Measurements from ENCODE around the gene IPCEF1. TPM values are rescaled to one million over a fixed set of nuclear protein-coding genes. Genes with fewer than 3 reads are reported as not detected.

IPCEF1 gene
- total and polyA plus RNA-seq, 2 experiments from 2014 or later, result 0.80 TPM; not detected in 1

GRCh38 chr6:154165478-154165877 is 191.1 kb downstream of the IPCEF1 start:
- H3K27ac ChIP-seq, result no peak overlapping the region
- H3K9me3 ChIP-seq (ENCODE audit: low read depth), result no peaks in the 10 kb centered on the region
- H2AFZ ChIP-seq, result no peak overlapping the region
- no peak overlapping the region for H3K4me3 ChIP-seq
- no peak for TF ChIP-seq EZH2 (IDR thresholded peaks at IDR 0.05; ENCODE audit: borderline replicate concordance)
- TF ChIP-seq, protein P1, sequence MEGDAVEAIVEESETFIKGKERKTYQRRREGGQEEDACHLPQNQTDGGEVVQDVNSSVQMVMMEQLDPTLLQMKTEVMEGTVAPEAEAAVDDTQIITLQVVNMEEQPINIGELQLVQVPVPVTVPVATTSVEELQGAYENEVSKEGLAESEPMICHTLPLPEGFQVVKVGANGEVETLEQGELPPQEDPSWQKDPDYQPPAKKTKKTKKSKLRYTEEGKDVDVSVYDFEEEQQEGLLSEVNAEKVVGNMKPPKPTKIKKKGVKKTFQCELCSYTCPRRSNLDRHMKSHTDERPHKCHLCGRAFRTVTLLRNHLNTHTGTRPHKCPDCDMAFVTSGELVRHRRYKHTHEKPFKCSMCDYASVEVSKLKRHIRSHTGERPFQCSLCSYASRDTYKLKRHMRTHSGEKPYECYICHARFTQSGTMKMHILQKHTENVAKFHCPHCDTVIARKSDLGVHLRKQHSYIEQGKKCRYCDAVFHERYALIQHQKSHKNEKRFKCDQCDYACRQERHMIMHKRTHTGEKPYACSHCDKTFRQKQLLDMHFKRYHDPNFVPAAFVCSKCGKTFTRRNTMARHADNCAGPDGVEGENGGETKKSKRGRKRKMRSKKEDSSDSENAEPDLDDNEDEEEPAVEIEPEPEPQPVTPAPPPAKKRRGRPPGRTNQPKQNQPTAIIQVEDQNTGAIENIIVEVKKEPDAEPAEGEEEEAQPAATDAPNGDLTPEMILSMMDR (IDR thresholded peaks at IDR 0.05; ENCODE audit: poor library complexity), result no peak
- TF ChIP-seq EZH2phosphoT487 (IDR thresholded peaks at IDR 0.05; ENCODE audit: low read depth, severe bottlenecking, unreplicated experiment), result no peak
- H3K79me2 ChIP-seq, result no peaks in the 10 kb centered on the region
- DNase-seq (ENCODE audit: low spot score), result no peak
- no peaks in the 10 kb centered on the region for H4K20me1 ChIP-seq (ENCODE audit: insufficient read depth, poor library complexity, severe bottlenecking)
- H3K9me2 ChIP-seq (replicated peaks; ENCODE audit: insufficient read depth), result no peaks in the 10 kb centered on the region
- no peaks in the 10 kb centered on the region for H3K36me3 ChIP-seq (replicated peaks; ENCODE audit: insufficient read depth, low read depth)
- H3K4me2 ChIP-seq, result no peak overlapping the region
- WGBS (ENCODE audit: low lambda C conversion rate, missing lambda C conversion rate), result 82% methylated on average over 2 of the region's 2 CpGs
- H3K4me1 ChIP-seq (ENCODE audit: insufficient read depth), result no peaks in the 10 kb centered on the region
- H3K27me3 ChIP-seq, result no peaks in the 10 kb centered on the region

GRCh38 chr6:154164397-154164796 is 192.2 kb downstream of the IPCEF1 start:
- H3K27ac ChIP-seq, result no peak overlapping the region

DNA sequence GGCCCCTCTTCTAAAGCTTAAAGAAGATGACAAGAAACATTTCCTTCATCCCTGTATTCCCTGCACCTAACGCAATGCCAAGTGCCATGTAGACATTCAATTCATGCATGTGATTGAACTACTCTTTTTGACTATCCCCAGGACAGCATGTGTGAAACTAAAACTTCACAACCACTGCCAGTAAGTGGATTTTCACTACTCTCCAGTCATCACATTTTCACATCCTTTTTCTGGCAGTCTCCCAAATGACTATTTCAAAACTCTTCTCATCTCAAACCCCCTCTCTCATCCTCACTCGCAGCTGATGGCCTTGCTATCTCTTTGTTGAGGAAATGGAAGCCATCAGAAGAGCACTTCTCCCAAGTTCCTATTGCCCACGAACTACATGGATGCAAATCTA is 194.9 kb downstream of the IPCEF1 start:
- no peaks in the 10 kb centered on the region for H4K20me1 ChIP-seq (ENCODE audit: insufficient read depth, poor library complexity, severe bottlenecking)
- no peaks in the 10 kb centered on the region for H3K9me2 ChIP-seq (replicated peaks; ENCODE audit: insufficient read depth)
- H3K27ac ChIP-seq, result no peak overlapping the region
- H3K4me3 ChIP-seq, result no peak overlapping the region
- no peak overlapping the region for H3K4me2 ChIP-seq
- TF ChIP-seq EZH2 (IDR thresholded peaks at IDR 0.05; ENCODE audit: borderline replicate concordance) (no peak), EZH2phosphoT487 (IDR thresholded peaks at IDR 0.05; ENCODE audit: low read depth, severe bottlenecking, unreplicated experiment) (no peak)
- TF ChIP-seq, protein P1 (IDR thresholded peaks at IDR 0.05; ENCODE audit: poor library complexity), result no peak
- H3K79me2 ChIP-seq, result no peaks in the 10 kb centered on the region
- DNase-seq (ENCODE audit: low spot score), result no peak
- H3K27me3 ChIP-seq, result no peaks in the 10 kb centered on the region
- H3K4me1 ChIP-seq (ENCODE audit: insufficient read depth), result no peaks in the 10 kb centered on the region
- WGBS (ENCODE audit: low lambda C conversion rate, missing lambda C conversion rate), result 80% methylated on average over 3 of the region's 3 CpGs
- no peak overlapping the region for H2AFZ ChIP-seq
- no peaks in the 10 kb centered on the region for H3K9me3 ChIP-seq (ENCODE audit: low read depth)
- H3K36me3 ChIP-seq (replicated peaks; ENCODE audit: insufficient read depth, low read depth), result no peaks in the 10 kb centered on the region

More at GRCh38 chr6:154164397-154164796, 192.2 kb downstream of the IPCEF1 start:
- H3K9me3 ChIP-seq (ENCODE audit: low read depth), result no peaks in the 10 kb centered on the region
- TF ChIP-seq EZH2phosphoT487 (IDR thresholded peaks at IDR 0.05; ENCODE audit: low read depth, severe bottlenecking, unreplicated experiment), result no peak
- TF ChIP-seq, protein P1 (IDR thresholded peaks at IDR 0.05; ENCODE audit: poor library complexity), result no peak
- no peak for TF ChIP-seq EZH2 (IDR thresholded peaks at IDR 0.05; ENCODE audit: borderline replicate concordance)
- H3K9me2 ChIP-seq (replicated peaks; ENCODE audit: insufficient read depth), result no peaks in the 10 kb centered on the region
- H3K4me1 ChIP-seq (ENCODE audit: insufficient read depth), result no peaks in the 10 kb centered on the region
- no peaks in the 10 kb centered on the region for H3K79me2 ChIP-seq
- no peak overlapping the region for H3K4me3 ChIP-seq
- H3K36me3 ChIP-seq (replicated peaks; ENCODE audit: insufficient read depth, low read depth), result no peaks in the 10 kb centered on the region
- DNase-seq (ENCODE audit: low spot score), result peak; percentile 51
- no peaks in the 10 kb centered on the region for H3K27me3 ChIP-seq
- no peaks in the 10 kb centered on the region for H4K20me1 ChIP-seq (ENCODE audit: insufficient read depth, poor library complexity, severe bottlenecking)
- H3K4me2 ChIP-seq, result no peak overlapping the region
- H2AFZ ChIP-seq, result no peak overlapping the region
- WGBS (ENCODE audit: low lambda C conversion rate, missing lambda C conversion rate), result 75% methylated on average over 5 of the region's 5 CpGs

GRCh38 chr6:154159126-154159525 is 197.5 kb downstream of the IPCEF1 start:
- H3K27ac ChIP-seq, result no peak overlapping the region
- no peaks in the 10 kb centered on the region for H3K36me3 ChIP-seq (replicated peaks; ENCODE audit: insufficient read depth, low read depth)
- H3K27me3 ChIP-seq, result no peaks in the 10 kb centered on the region
- 87% methylated on average over 2 of the region's 2 CpGs for WGBS (ENCODE audit: low lambda C conversion rate, missing lambda C conversion rate)
- H2AFZ ChIP-seq, result no peak overlapping the region
- TF ChIP-seq EZH2phosphoT487 (IDR thresholded peaks at IDR 0.05; ENCODE audit: low read depth, severe bottlenecking, unreplicated experiment) (no peak), EZH2 (IDR thresholded peaks at IDR 0.05; ENCODE audit: borderline replicate concordance) (no peak)
- TF ChIP-seq, protein P1 (IDR thresholded peaks at IDR 0.05; ENCODE audit: poor library complexity), result no peak
- H3K4me1 ChIP-seq (ENCODE audit: insufficient read depth), result no peaks in the 10 kb centered on the region
- no peak overlapping the region for H3K4me2 ChIP-seq
- DNase-seq (ENCODE audit: low spot score), result no peak
- H3K9me3 ChIP-seq (ENCODE audit: low read depth), result no peaks in the 10 kb centered on the region
- H3K79me2 ChIP-seq, result no peaks in the 10 kb centered on the region
- no peak overlapping the region for H3K4me3 ChIP-seq
- no peaks in the 10 kb centered on the region for H3K9me2 ChIP-seq (replicated peaks; ENCODE audit: insufficient read depth)
- no peaks in the 10 kb centered on the region for H4K20me1 ChIP-seq (ENCODE audit: insufficient read depth, poor library complexity, severe bottlenecking)
